HCT116 (cell line): ENCODE results near the gene BAHCC1.

ENCODE experiments used
- CTCF ChIP-seq, 3 experiments: fragments of 200-600 bp in 1 of 3; sonication (generic) in 1 of 3; IDR thresholded peaks in 2 of 3; conservative IDR thresholded peaks in 1 of 3; 2 replicates each; pipeline ENCODE4 v1.5.1; 2012 to 2017; ENCODE audit warnings: low read depth in 2 of 3, low read length in 2 of 3, antibody characterized with exemption in 1 of 3, borderline replicate concordance in 1 of 3, control low read depth in 1 of 3, mild to moderate bottlenecking in 1 of 3, mixed read lengths in 1 of 3, mixed run types in 1 of 3, moderate library complexity in 1 of 3; ENCODE audit not compliant: insufficient read depth in 1 of 3
- EZH2 ChIP-seq: fragments of 200-600 bp; sonication (generic); IDR thresholded peaks from 2 replicates; pipeline ENCODE4 v1.6.1; 2017; ENCODE audit warnings: antibody characterized with exemption, mixed run types
- POLR2A ChIP-seq: IDR thresholded peaks from 2 replicates; pipeline ENCODE4 v1.7.0; 2011; ENCODE audit warnings: borderline replicate concordance; ENCODE audit not compliant: insufficient read depth, insufficient read length; ENCODE audit errors: extremely low read depth

GRCh38 chr17:81397314-81398175 is 2.3 kb downstream of the BAHCC1 start:
- TF ChIP-seq CTCF (IDR thresholded peaks at IDR 0.05 in 2 of 3, conservative IDR thresholded peaks at IDR 0.05 in 1 of 3; ENCODE audit: borderline replicate concordance in 1 of 3, insufficient read depth in 1 of 3, low read depth in 2 of 3, low read length in 2 of 3), result peak in 2 of 3 experiments; percentile 53 to 61; a peak in 4 of 6 replicates
- no peak for TF ChIP-seq EZH2
- no peak for TF ChIP-seq POLR2A
